HL-60 (cell line): ENCODE data around the gene RASAL3.

Experiments
- DNase-seq, 2 experiments: peaks; one replicate each; pipeline ENCODE4 v3.0.0-alpha.2; 2010 to 2020; ENCODE audit warnings: low read depth in 1 of 2, low spot score in 1 of 2
- H3K27ac ChIP-seq: fragments of 250-450 bp; sonication (Bioruptor Pico); replicated peaks from 2 replicates; pipeline ENCODE4 v1.5.1; 2020; ENCODE audit warnings: mild to moderate bottlenecking, moderate library complexity
- H3K27me3 ChIP-seq: fragments of 250-450 bp; sonication (Bioruptor Pico); 2 replicates; pipeline ENCODE4 v1.5.1; 2021; ENCODE audit warnings: mild to moderate bottlenecking, moderate library complexity; ENCODE audit not compliant: insufficient read depth, poor library complexity, severe bottlenecking
- H3K4me3 ChIP-seq: replicated peaks from 2 replicates; pipeline ENCODE4 v1.5.1; 2011; ENCODE audit warnings: mild to moderate bottlenecking, control low read depth, low read length; ENCODE audit not compliant: insufficient read depth
- CTCF ChIP-seq: IDR thresholded peaks from one replicate; pipeline ENCODE4 v1.5.1; 2011; ENCODE audit warnings: low read length, control low read depth, inconsistent platforms; ENCODE audit not compliant: insufficient read depth
- GABPA ChIP-seq: IDR thresholded peaks from 2 replicates; pipeline ENCODE4 v1.6.1; 2012; ENCODE audit warnings: low read depth
- POLR2AphosphoS5 ChIP-seq: IDR thresholded peaks from 2 replicates; pipeline ENCODE4 v1.6.1; 2012; ENCODE audit warnings: low read depth
- REST ChIP-seq: IDR thresholded peaks from 2 replicates; pipeline ENCODE4 v1.6.1; 2012; ENCODE audit warnings: low read depth; ENCODE audit not compliant: insufficient replicate concordance
- SPI1 ChIP-seq: IDR thresholded peaks from 2 replicates; pipeline ENCODE4 v1.6.1; 2012; ENCODE audit warnings: low read depth, mild to moderate bottlenecking, borderline replicate concordance

Gene RASAL3

GRCh38 chr19:15452111-15453047 lies 12.0 kb downstream of the RASAL3 start:
- TF ChIP-seq REST (no peak), POLR2AphosphoS5 (no peak), GABPA (no peak), CTCF (no peak), SPI1 (no peak)
- no peak overlapping the region for H3K4me3 ChIP-seq
- no peak for DNase-seq
- no peaks in the 10 kb centered on the region for H3K27me3 ChIP-seq
- H3K27ac ChIP-seq = no peak overlapping the region

- Histone ChIP-seq H3K27ac (no peak overlapping the region), H3K27me3 (no peaks in the 10 kb centered on the region), H3K4me3 (no peak overlapping the region)
- TF ChIP-seq GABPA (no peak), POLR2AphosphoS5 (no peak), REST (no peak)
- DNase-seq = no peak
Measured at GRCh38 chr19:15450528-15450890, 13.8 kb downstream of the RASAL3 start.

- DNase-seq = peak in 1 of 2 experiments; percentile 60
- no peak for TF ChIP-seq GABPA
- no peak for TF ChIP-seq CTCF
- peak; percentile 94 for TF ChIP-seq POLR2AphosphoS5
- TF ChIP-seq REST = no peak
- no peak for TF ChIP-seq SPI1
- no peak within 1 kb of the TSS for H3K27ac ChIP-seq
- H3K27me3 ChIP-seq = no peaks in the 10 kb centered on the region
- peak within 1 kb of the TSS; percentile 48 for H3K4me3 ChIP-seq
Measured at GRCh38 chr19:15449620-15450527, 14.5 kb downstream of the RASAL3 start, which contains the start of gene WIZ. Gene WIZ, minus strand, starts transcription at chr19:15449956. Its CDS starts 1,649 bp downstream, at chr19:15448307.
